Astrocyte (in vitro differentiated cells and primary cell): Measurements from ENCODE around the gene C16orf54.

Experiments used
- CTCF ChIP-seq: IDR thresholded peaks from 2 replicates; pipeline ENCODE4 v1.5.1; 2011; ENCODE audit warnings: low read depth, mild to moderate bottlenecking, inconsistent platforms, low read length, moderate library complexity; ENCODE audit not compliant: insufficient read depth
- EZH2 ChIP-seq: IDR thresholded peaks from 2 replicates; pipeline ENCODE4 v1.6.1; 2012; ENCODE audit warnings: mild to moderate bottlenecking, low read length, inconsistent platforms; ENCODE audit not compliant: insufficient read depth

GRCh38 chr16:29774730-29775129 lies 28.9 kb upstream of the C16orf54 start:
- no peak for TF ChIP-seq CTCF
- no peak for TF ChIP-seq EZH2
